Breast epithelium (tissue), 4 donors: ENCODE measurements around the gene TRIM46. TPM values are rescaled to one million over a fixed set of nuclear protein-coding genes. Genes with fewer than 3 reads are reported as not detected.

Experiments
- DNase-seq, 2 donors: peaks; one replicate each; pipeline ENCODE4 v3.0.0-alpha.2; 2019; ENCODE audit warnings: low spot score in 2 of 2
- H3K27ac ChIP-seq, 2 donors: fragments of 200-600 bp; sonication (generic) in 1 of 2; one replicate each; pipeline ENCODE4 v1.5.1; 2016 to 2019; ENCODE audit warnings: mild to moderate bottlenecking in 1 of 2
- H3K27me3 ChIP-seq, 2 donors: fragments of 200-600 bp; sonication (generic) in 1 of 2; one replicate each; pipeline versions ENCODE4 v1.5.1 to v1.6.0; 2017 to 2019; ENCODE audit warnings: control low read depth in 1 of 2, mild to moderate bottlenecking in 1 of 2
- H3K36me3 ChIP-seq: fragments of 200-600 bp; one replicate; pipeline ENCODE4 v1.5.1; 2019
- H3K4me1 ChIP-seq, 2 donors: fragments of 200-600 bp; sonication (generic); one replicate each; pipeline ENCODE4 v1.5.1; 2016 to 2019; ENCODE audit warnings: control low read depth in 1 of 2
- H3K4me3 ChIP-seq, 3 donors: fragments of 200-600 bp; sonication (generic); 1 replicate in 2 of 3; 2 replicates in 1 of 3; pipeline ENCODE4 v1.5.1; 2016 to 2019; ENCODE audit warnings: mild to moderate bottlenecking in 3 of 3, moderate library complexity in 2 of 3
- H3K9me3 ChIP-seq, 2 donors: fragments of 200-600 bp; sonication (generic) in 1 of 2; one replicate each; pipeline ENCODE4 v1.5.1; 2016 to 2019; ENCODE audit warnings: control low read depth in 1 of 2
- CTCF ChIP-seq, 3 donors: fragments of 450-650 bp; IDR thresholded peaks; one replicate each; pipeline ENCODE4 v1.5.1; 2016 to 2017; ENCODE audit warnings: antibody characterized with exemption in 3 of 3, mild to moderate bottlenecking in 3 of 3, moderate library complexity in 3 of 3
- POLR2A ChIP-seq: fragments of 450-650 bp; IDR thresholded peaks from one replicate; pipeline ENCODE4 v1.6.1; 2016; ENCODE audit warnings: antibody characterized with exemption, mild to moderate bottlenecking, moderate library complexity
- POLR2AphosphoS5 ChIP-seq, 3 donors: sonication (generic); formaldehyde crosslinking; IDR thresholded peaks; one replicate each; pipeline ENCODE4 v1.6.1; 2017; ENCODE audit warnings: antibody characterized with exemption in 3 of 3
- intact Hi-C: fragments of 100-400 bp; cut with DNase I; formaldehyde crosslinking; loops from one replicate; pipeline ENCODE4 v1.15.1; 2023; ENCODE audit warnings: low total_unique reads
- total RNA-seq, 3 donors: library from RNA; depleted of rRNA; stranded (reverse); fragments of >200 nt; gene quantifications; one replicate each; pipeline ENCODE4 v1.1.0, GENCODE V29; 2016

The TRIM46 gene
- total RNA-seq, 3 donors from 2014 or later: 0.98 to 1.5 TPM; not detected in 1

- Histone ChIP-seq H3K27ac (peak overlapping the region; percentile 97), H3K4me1 (peaks cover 4 to 32% of the 10 kb centered on the region in 2 donors), H3K4me3 (peak overlapping the region; percentile 54 to 76 (median 72)), H3K36me3 (no peaks in the 10 kb centered on the region), H3K27me3 (no peaks in the 10 kb centered on the region), H3K9me3 (no peaks in the 10 kb centered on the region)
- intact Hi-C loops: no loop called here
- no peak for TF ChIP-seq POLR2A
- TF ChIP-seq POLR2AphosphoS5 (IDR thresholded peaks at IDR 0.05): peak in 2 of 3 donors; percentile 13 to 77
- peak; percentile 93 to 94 for DNase-seq
Measured at GRCh38 chr1:155134880-155135414, 38.7 kb upstream of the TRIM46 start.

GRCh38 chr1:155135415-155136028 lies 38.1 kb upstream of the TRIM46 start, which contains the start of gene SLC50A1:
Gene SLC50A1 (plus strand): TSS chr1:155135852. CDS start chr1:155135912, 60 bp downstream.
- DNase-seq: peak; percentile 91 to 95
- intact Hi-C loops: no loop called here
- peak within 1 kb of the TSS; percentile 97 for H3K27ac ChIP-seq
- H3K4me1 ChIP-seq: peaks cover 4 to 31% of the 10 kb centered on the region in 2 donors
- peak within 1 kb of the TSS; percentile 54 to 76 (median 72) for H3K4me3 ChIP-seq
- no peaks in the 10 kb centered on the region for H3K27me3 ChIP-seq
- TF ChIP-seq POLR2AphosphoS5 (IDR thresholded peaks at IDR 0.05) (peak in 2 of 3 donors; percentile 39 to 85), POLR2A (peak; percentile 84), CTCF (IDR thresholded peaks at IDR 0.05) (peak; percentile 37 to 67 (median 39))
- H3K36me3 ChIP-seq: no peaks in the 10 kb centered on the region
- H3K9me3 ChIP-seq: no peaks in the 10 kb centered on the region

- Histone ChIP-seq H3K27ac (peak overlapping the region; percentile 97), H3K4me3 (peak overlapping the region; percentile 54 to 76 (median 72)), H3K9me3 (no peaks in the 10 kb centered on the region), H3K36me3 (no peaks in the 10 kb centered on the region), H3K27me3 (no peaks in the 10 kb centered on the region), H3K4me1 (peaks cover 4 to 19% of the 10 kb centered on the region in 2 donors)
- intact Hi-C loops: no loop called here
- TF ChIP-seq CTCF (IDR thresholded peaks at IDR 0.05): no peak
- TF ChIP-seq POLR2A: no peak
- TF ChIP-seq POLR2AphosphoS5 (IDR thresholded peaks at IDR 0.05): no peak
- no peak for DNase-seq
Measured at GRCh38 chr1:155136748-155137147, 36.9 kb upstream of the TRIM46 start.

- no peak for DNase-seq
- no peaks in the 10 kb centered on the region for H3K9me3 ChIP-seq
- H3K27ac ChIP-seq: peak overlapping the region; percentile 97
- TF ChIP-seq POLR2AphosphoS5 (IDR thresholded peaks at IDR 0.05) (no peak), CTCF (IDR thresholded peaks at IDR 0.05) (no peak), POLR2A (no peak)
- intact Hi-C loops: no loop called here
- H3K4me3 ChIP-seq: peak overlapping the region in 2 of 3 donors; percentile 72 to 76
- peaks cover 4 to 16% of the 10 kb centered on the region in 2 donors for H3K4me1 ChIP-seq
- H3K27me3 ChIP-seq: no peaks in the 10 kb centered on the region
- H3K36me3 ChIP-seq: no peaks in the 10 kb centered on the region
Measured at GRCh38 chr1:155137154-155137949, 36.3 kb upstream of the TRIM46 start.

GRCh38 chr1:155139895-155140629 lies 33.6 kb upstream of the TRIM46 start, which contains the start of gene DPM3:
Gene DPM3 (minus strand): TSS chr1:155140531. CDS start chr1:155140240, 291 bp downstream.
- Histone ChIP-seq H3K9me3 (no peaks in the 10 kb centered on the region), H3K4me1 (peaks cover 0 to 4% of the 10 kb centered on the region in 2 donors), H3K27me3 (no peaks in the 10 kb centered on the region), H3K36me3 (no peaks in the 10 kb centered on the region), H3K4me3 (peak within 1 kb of the TSS; percentile 56 to 94 (median 69)), H3K27ac (peak within 1 kb of the TSS; percentile 86 to 97)
- intact Hi-C loops: no loop called here
- peak; percentile 81 to 87 for DNase-seq
- TF ChIP-seq POLR2A (peak; percentile 81), CTCF (IDR thresholded peaks at IDR 0.05) (no peak), POLR2AphosphoS5 (IDR thresholded peaks at IDR 0.05) (peak; percentile 66 to 95 (median 89))
